ENCODE data around the gene R3HDM1. TPM values are rescaled to one million over a fixed set of nuclear protein-coding genes. Genes with fewer than 3 reads are reported as not detected.

The R3HDM1 gene
- total RNA-seq, 1 donor from 2014 or later: 44.7 TPM

DNA sequence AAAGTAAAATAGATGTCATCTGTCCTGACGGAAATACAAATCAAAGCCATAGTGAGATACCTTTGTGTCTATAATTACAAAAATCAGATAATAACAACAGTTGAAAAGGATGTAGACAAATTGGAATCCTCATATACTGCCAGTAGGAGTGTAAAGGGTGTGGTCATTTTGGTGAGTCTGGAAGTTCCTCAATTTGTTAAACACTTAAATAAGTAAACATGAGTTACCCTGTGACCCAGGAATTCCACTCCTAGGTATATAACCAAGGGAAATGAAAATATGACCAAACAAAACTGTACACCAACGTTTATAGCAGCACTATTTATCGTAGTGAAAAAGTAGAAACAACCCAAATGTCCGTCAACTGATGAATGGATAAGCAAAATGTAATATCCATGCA is 24.0 kb downstream of the R3HDM1 start:
- peaks cover 2% of the 10 kb centered on the region for H3K4me1 Mint-ChIP-seq (ENCODE audit: low read depth, unreplicated experiment)
- H3K9me3 Mint-ChIP-seq (ENCODE audit: unreplicated experiment): peaks cover 2% of the 10 kb centered on the region
- no peak overlapping the region for H3K27ac ChIP-seq (ENCODE audit: low read depth, low read length)
- peaks cover 70% of the 10 kb centered on the region for H3K79me2 ChIP-seq (ENCODE audit: insufficient read depth, low read length)
- no peaks in the 10 kb centered on the region for H3K9me3 ChIP-seq (ENCODE audit: insufficient read depth, low read depth, low read length)
- H3K9ac ChIP-seq (ENCODE audit: low read length): no peak overlapping the region
- no peaks in the 10 kb centered on the region for H3K36me3 Mint-ChIP-seq (ENCODE audit: low read depth, unreplicated experiment)
- no peaks in the 10 kb centered on the region for H3K4me1 ChIP-seq (ENCODE audit: insufficient read depth, low read length)
- H3K27me3 Mint-ChIP-seq (ENCODE audit: low read depth, unreplicated experiment): no peaks in the 10 kb centered on the region
- no peak overlapping the region for H3K4me2 ChIP-seq (ENCODE audit: low read length)
- no peak overlapping the region for H3K4me3 Mint-ChIP-seq (ENCODE audit: unreplicated experiment)
- FAIRE-seq (no peak), DNase-seq (ENCODE audit: low read depth) (no peak)
- H3K36me3 ChIP-seq (ENCODE audit: insufficient read depth, low read length): no peaks in the 10 kb centered on the region
- no peak overlapping the region for H2AFZ ChIP-seq (ENCODE audit: low read depth, low read length)
- H3K4me3 ChIP-seq (ENCODE audit: insufficient read depth, low read depth, low read length): no peak overlapping the region
- TF ChIP-seq, protein P1, sequence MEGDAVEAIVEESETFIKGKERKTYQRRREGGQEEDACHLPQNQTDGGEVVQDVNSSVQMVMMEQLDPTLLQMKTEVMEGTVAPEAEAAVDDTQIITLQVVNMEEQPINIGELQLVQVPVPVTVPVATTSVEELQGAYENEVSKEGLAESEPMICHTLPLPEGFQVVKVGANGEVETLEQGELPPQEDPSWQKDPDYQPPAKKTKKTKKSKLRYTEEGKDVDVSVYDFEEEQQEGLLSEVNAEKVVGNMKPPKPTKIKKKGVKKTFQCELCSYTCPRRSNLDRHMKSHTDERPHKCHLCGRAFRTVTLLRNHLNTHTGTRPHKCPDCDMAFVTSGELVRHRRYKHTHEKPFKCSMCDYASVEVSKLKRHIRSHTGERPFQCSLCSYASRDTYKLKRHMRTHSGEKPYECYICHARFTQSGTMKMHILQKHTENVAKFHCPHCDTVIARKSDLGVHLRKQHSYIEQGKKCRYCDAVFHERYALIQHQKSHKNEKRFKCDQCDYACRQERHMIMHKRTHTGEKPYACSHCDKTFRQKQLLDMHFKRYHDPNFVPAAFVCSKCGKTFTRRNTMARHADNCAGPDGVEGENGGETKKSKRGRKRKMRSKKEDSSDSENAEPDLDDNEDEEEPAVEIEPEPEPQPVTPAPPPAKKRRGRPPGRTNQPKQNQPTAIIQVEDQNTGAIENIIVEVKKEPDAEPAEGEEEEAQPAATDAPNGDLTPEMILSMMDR (IDR thresholded peaks at IDR 0.05; ENCODE audit: insufficient read depth, low read depth, low read length): no peak
- TF ChIP-seq EZH2 (IDR thresholded peaks at IDR 0.05; ENCODE audit: insufficient read depth, low read length): no peak
- no peaks in the 10 kb centered on the region for H3K27me3 ChIP-seq (ENCODE audit: insufficient read depth, low read length)
- no peak overlapping the region for H3K27ac Mint-ChIP-seq (ENCODE audit: unreplicated experiment)
- peaks cover 33% of the 10 kb centered on the region for H4K20me1 ChIP-seq (ENCODE audit: insufficient read depth, low read length)

GRCh38 chr2:135557530-135557929 is 26.2 kb downstream of the R3HDM1 start:
- H3K4me1 ChIP-seq (ENCODE audit: insufficient read depth, low read length): no peaks in the 10 kb centered on the region
- no peaks in the 10 kb centered on the region for H3K27me3 Mint-ChIP-seq (ENCODE audit: low read depth, unreplicated experiment)
- H3K27me3 ChIP-seq (ENCODE audit: insufficient read depth, low read length): no peaks in the 10 kb centered on the region
- H3K79me2 ChIP-seq (ENCODE audit: insufficient read depth, low read length): peaks cover 76% of the 10 kb centered on the region
- TF ChIP-seq, protein P1 (IDR thresholded peaks at IDR 0.05; ENCODE audit: insufficient read depth, low read depth, low read length): no peak
- TF ChIP-seq EZH2 (IDR thresholded peaks at IDR 0.05; ENCODE audit: insufficient read depth, low read length): no peak
- no peak overlapping the region for H3K9ac ChIP-seq (ENCODE audit: low read length)
- peaks cover 2% of the 10 kb centered on the region for H3K36me3 Mint-ChIP-seq (ENCODE audit: low read depth, unreplicated experiment)
- no peak overlapping the region for H3K27ac Mint-ChIP-seq (ENCODE audit: unreplicated experiment)
- peaks cover 33% of the 10 kb centered on the region for H4K20me1 ChIP-seq (ENCODE audit: insufficient read depth, low read length)
- no peak overlapping the region for H2AFZ ChIP-seq (ENCODE audit: low read depth, low read length)
- no peak overlapping the region for H3K27ac ChIP-seq (ENCODE audit: low read depth, low read length)
- DNase-seq (ENCODE audit: low read depth) (no peak), FAIRE-seq (no peak)
- H3K4me3 Mint-ChIP-seq (ENCODE audit: unreplicated experiment): no peak overlapping the region
- peaks cover 5% of the 10 kb centered on the region for H3K4me1 Mint-ChIP-seq (ENCODE audit: low read depth, unreplicated experiment)
- H3K9me3 Mint-ChIP-seq (ENCODE audit: unreplicated experiment): peaks cover 2% of the 10 kb centered on the region
- no peak overlapping the region for H3K4me2 ChIP-seq (ENCODE audit: low read length)
- no peaks in the 10 kb centered on the region for H3K36me3 ChIP-seq (ENCODE audit: insufficient read depth, low read length)
- H3K4me3 ChIP-seq (ENCODE audit: insufficient read depth, low read depth, low read length): no peak overlapping the region
- H3K9me3 ChIP-seq (ENCODE audit: insufficient read depth, low read depth, low read length): no peaks in the 10 kb centered on the region

DNA sequence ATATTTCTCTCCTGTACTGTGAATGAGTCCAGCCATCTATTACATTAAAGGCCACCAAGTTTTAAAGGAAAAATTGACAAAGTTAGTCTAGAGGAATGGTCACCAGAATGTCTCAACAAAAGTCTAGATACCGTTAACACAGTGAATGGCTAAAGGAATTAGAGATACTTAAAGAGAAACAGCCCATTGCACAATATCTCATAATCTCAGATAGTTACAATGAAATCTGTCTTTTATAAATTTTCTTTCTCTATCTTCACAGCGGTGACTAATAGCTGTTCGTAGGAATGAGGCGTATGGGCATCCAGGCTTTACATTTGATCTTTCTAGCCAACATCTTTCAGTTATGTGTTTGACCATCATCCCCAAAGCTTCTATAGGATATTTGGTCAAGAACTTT is 30.6 kb downstream of the R3HDM1 start:
- Histone ChIP-seq H4K20me1 (ENCODE audit: insufficient read depth, low read length) (peaks cover 7% of the 10 kb centered on the region), H3K9me3 (ENCODE audit: insufficient read depth, low read depth, low read length) (no peaks in the 10 kb centered on the region), H2AFZ (ENCODE audit: low read depth, low read length) (no peak overlapping the region), H3K36me3 (ENCODE audit: insufficient read depth, low read length) (no peaks in the 10 kb centered on the region), H3K4me1 (ENCODE audit: insufficient read depth, low read length) (no peaks in the 10 kb centered on the region), H3K27ac (ENCODE audit: low read depth, low read length) (no peak overlapping the region), H3K4me3 (ENCODE audit: insufficient read depth, low read depth, low read length) (no peak overlapping the region), H3K4me2 (ENCODE audit: low read length) (no peak overlapping the region), H3K79me2 (ENCODE audit: insufficient read depth, low read length) (peaks cover 58% of the 10 kb centered on the region), H3K9ac (ENCODE audit: low read length) (no peak overlapping the region), H3K27me3 (ENCODE audit: insufficient read depth, low read length) (no peaks in the 10 kb centered on the region)
- FAIRE-seq: no peak
- no peak for TF ChIP-seq EZH2 (IDR thresholded peaks at IDR 0.05; ENCODE audit: insufficient read depth, low read length)
- TF ChIP-seq, protein P1 (IDR thresholded peaks at IDR 0.05; ENCODE audit: insufficient read depth, low read depth, low read length): no peak
- Mint-ChIP-seq H3K4me1 (ENCODE audit: low read depth, unreplicated experiment) (peaks cover 9% of the 10 kb centered on the region), H3K27ac (ENCODE audit: unreplicated experiment) (no peak overlapping the region), H3K27me3 (ENCODE audit: low read depth, unreplicated experiment) (no peaks in the 10 kb centered on the region), H3K4me3 (ENCODE audit: unreplicated experiment) (no peak overlapping the region), H3K36me3 (ENCODE audit: low read depth, unreplicated experiment) (peaks cover 8% of the 10 kb centered on the region), H3K9me3 (ENCODE audit: unreplicated experiment) (peaks cover 4% of the 10 kb centered on the region)
- DNase-seq (ENCODE audit: low read depth): no peak

All from astrocyte (in vitro differentiated cells and primary cell).